Panc1 (cell line): ENCODE results near the gene TFPI2. TPM values are rescaled to one million over a fixed set of nuclear protein-coding genes. Genes with fewer than 3 reads are reported as not detected.

Source experiments
- ATAC-seq: fragments of 200-7000 bp; cut with Tn5 transposase; 2 replicates; pipeline ENCODE4 v1.9.1; 2020; ENCODE audit warnings: mild to moderate bottlenecking, moderate library complexity
- BruUV-seq: library from RNA; stranded (reverse); fragments of 400-500 nt; replicated peaks from 2 replicates; lab custom pipeline; 2021; lab: Mats Ljungman, UMichigan
- CTCF ChIA-PET: fragments of 300-600 bp; sonication (Branson Sonifier 250); formaldehyde crosslinking; loops from one replicate; lab custom pipeline; 2022; ENCODE audit warnings: antibody characterized with exemption; lab: Charles Lee
- POLR2A ChIA-PET: fragments of 300-600 bp; sonication (Branson Sonifier 250); formaldehyde crosslinking; loops from one replicate; lab custom pipeline; 2022; ENCODE audit warnings: antibody characterized with exemption; lab: Charles Lee
- DNase-seq: peaks from one replicate; pipeline ENCODE4 v3.0.0-alpha.2; 2010; ENCODE audit warnings: low read depth, low spot score
- H3K27ac ChIP-seq: 2 replicates; pipeline ENCODE4 v1.5.1; 2011; ENCODE audit warnings: mild to moderate bottlenecking, low read length, inconsistent platforms
- H3K27me3 ChIP-seq: fragments of 200-500 bp; sonication (Bioruptor generic); 2 replicates; pipeline ENCODE4 v1.6.0; 2014; ENCODE audit warnings: low read length, inconsistent platforms; ENCODE audit not compliant: control insufficient read depth, insufficient read depth
- H3K36me3 ChIP-seq: fragments of 200-500 bp; sonication (Bioruptor generic); 2 replicates; pipeline ENCODE4 v1.5.1; 2014; ENCODE audit warnings: inconsistent platforms, mild to moderate bottlenecking, low read length, moderate library complexity; ENCODE audit not compliant: control insufficient read depth, insufficient read depth
- H3K4me1 ChIP-seq: 2 replicates; pipeline ENCODE4 v1.5.1; 2011; ENCODE audit warnings: inconsistent platforms, mild to moderate bottlenecking, low read length, moderate library complexity; ENCODE audit not compliant: control insufficient read depth, insufficient read depth
- H3K4me3 ChIP-seq, 2 experiments: 2 replicates each; pipeline ENCODE4 v1.5.1; 2011 to 2012; ENCODE audit warnings: low read depth in 2 of 2, low read length in 2 of 2, mild to moderate bottlenecking in 2 of 2, inconsistent platforms in 1 of 2, moderate library complexity in 1 of 2
- H3K9me3 ChIP-seq: fragments of 200-500 bp; sonication (Bioruptor generic); 2 replicates; pipeline ENCODE4 v1.5.1; 2014; ENCODE audit warnings: low read depth, mild to moderate bottlenecking, inconsistent platforms, low read length, moderate library complexity; ENCODE audit not compliant: control insufficient read depth, insufficient read depth
- CTCF ChIP-seq: fragments of 450-650 bp; IDR thresholded peaks from 2 replicates; pipeline ENCODE4 v1.5.1; 2017; ENCODE audit warnings: mild to moderate bottlenecking
- POLR2AphosphoS5 ChIP-seq: IDR thresholded peaks from 2 replicates; pipeline ENCODE4 v1.6.1; 2012; ENCODE audit warnings: mild to moderate bottlenecking, low read depth, low read length, moderate library complexity
- REST ChIP-seq, 2 experiments: IDR thresholded peaks; 2 replicates each; pipeline ENCODE4 v1.6.1; 2011 to 2012; ENCODE audit warnings: low read depth in 2 of 2, control low read depth in 1 of 2, low read length in 1 of 2, mild to moderate bottlenecking in 1 of 2, moderate library complexity in 1 of 2; ENCODE audit not compliant: insufficient read depth in 1 of 2
- SIN3A ChIP-seq: IDR thresholded peaks from 2 replicates; pipeline ENCODE4 v1.6.1; 2012; ENCODE audit warnings: low read depth, mild to moderate bottlenecking, low read length, moderate library complexity, borderline replicate concordance; ENCODE audit not compliant: insufficient read depth
- TCF7L2 ChIP-seq: IDR thresholded peaks from 2 replicates; pipeline ENCODE4 v1.6.1; 2011; ENCODE audit warnings: mild to moderate bottlenecking, low read depth, low read length, inconsistent platforms
- in situ Hi-C: cut with HindIII; loops from 2 replicates; pipeline ENCODE4 v1.10.0; 2016; ENCODE audit warnings: low sequenced_read_pairs, low pct_unique_long_range_greater_than_20kb
- intact Hi-C: fragments of 100-400 bp; cut with micrococcal nuclease; formaldehyde crosslinking; loops from one replicate; pipeline ENCODE4 v1.10.0; 2022; ENCODE audit not compliant: unreplicated experiment
- total RNA-seq: library from RNA; stranded (reverse); gene quantifications from one replicate; pipeline ENCODE4 v1.2.1, GENCODE V29; 2021; ENCODE audit not compliant: unreplicated experiment

TFPI2 gene
- total RNA-seq, 1 experiment from 2014 or later, result 2.9 TPM

DNA sequence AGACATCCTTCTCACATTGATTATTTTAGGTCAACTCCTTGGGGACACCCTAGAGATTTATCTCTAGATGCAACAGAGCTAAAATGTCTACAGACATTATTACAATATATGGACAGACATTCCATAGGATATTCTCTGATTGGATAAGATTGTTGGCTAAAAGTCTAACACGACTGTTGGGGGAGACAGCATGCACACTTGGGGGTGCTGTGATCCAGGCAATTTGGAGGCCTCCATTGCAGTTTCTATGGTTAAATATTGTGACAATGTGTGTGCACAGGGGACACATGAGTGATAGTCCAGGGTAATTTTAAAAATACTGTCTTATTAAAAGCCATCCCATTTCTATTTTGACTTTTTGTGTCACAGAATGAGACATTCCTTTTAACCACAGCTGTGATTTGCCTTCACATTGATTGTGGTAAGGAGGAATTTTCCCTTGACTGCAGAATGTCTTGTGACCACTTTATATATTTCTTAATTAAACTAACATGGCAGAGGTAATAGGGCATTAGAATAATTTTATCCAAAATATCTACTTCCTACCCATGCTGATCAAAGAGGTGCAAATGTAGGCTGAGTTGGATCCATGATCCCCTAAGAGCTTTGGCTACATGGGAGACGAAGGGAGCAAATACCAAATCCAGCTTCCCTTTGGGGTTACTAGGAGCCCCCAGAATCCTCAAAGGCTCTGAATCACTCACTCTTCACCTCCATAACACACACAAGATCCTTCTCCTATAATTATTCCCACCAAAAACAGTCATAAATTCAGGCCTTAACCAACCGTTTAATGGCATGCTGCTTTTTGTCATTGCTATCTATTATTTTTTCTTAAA is 7.3 kb downstream of the TFPI2 start:
- BruUV-seq, result no TSS peak
- Histone ChIP-seq H3K36me3 (no peaks in the 10 kb centered on the region), H3K4me1 (no peaks in the 10 kb centered on the region), H3K4me3 (no peak overlapping the region), H3K27ac (no peak overlapping the region), H3K27me3 (no peaks in the 10 kb centered on the region; the same call in none of the 2 replicates), H3K9me3 (no peaks in the 10 kb centered on the region)
- TF ChIP-seq POLR2AphosphoS5 (no peak), SIN3A (no peak), TCF7L2 (no peak), REST (IDR thresholded peaks at IDR 0.05; ENCODE audit: insufficient read depth in 1 of 2, low read depth in 2 of 2, low read length in 1 of 2) (no peak), CTCF (peak; percentile 5; the same call in 1 of the 2 replicates)
- in situ Hi-C loops (no loop called here), intact Hi-C loops (no loop called here)
- ChIA-PET CTCF (no interaction called here), POLR2A (no interaction called here)
- no peak for ATAC-seq
- DNase-seq, result no peak

GRCh38 chr7:93882468-93882867 is 8.1 kb downstream of the TFPI2 start:
- POLR2A ChIA-PET, result no interaction called here
- in situ Hi-C loops, result no loop called here
- Histone ChIP-seq H3K27ac (no peak overlapping the region), H3K27me3 (no peaks in the 10 kb centered on the region; the same call in none of the 2 replicates), H3K9me3 (no peaks in the 10 kb centered on the region), H3K4me3 (no peak overlapping the region), H3K4me1 (no peaks in the 10 kb centered on the region), H3K36me3 (no peaks in the 10 kb centered on the region)
- no peak for ATAC-seq
- CTCF ChIA-PET, result no interaction called here
- intact Hi-C loops, result no loop called here
- DNase-seq, result no peak
- TF ChIP-seq TCF7L2 (no peak), REST (IDR thresholded peaks at IDR 0.05; ENCODE audit: insufficient read depth in 1 of 2, low read depth in 2 of 2, low read length in 1 of 2) (no peak), SIN3A (no peak), POLR2AphosphoS5 (no peak), CTCF (no peak)
- no TSS peak for BruUV-seq
